ENCODE measurements around the gene ADARB2.

- TF ChIP-seq POLR2AphosphoS5 (IDR thresholded peaks at IDR 0.05; ENCODE audit: low read depth, low read length) (no peak), POLR2A (IDR thresholded peaks at IDR 0.05; ENCODE audit: low read depth, low read length) (no peak), PAX5 (IDR thresholded peaks at IDR 0.05; ENCODE audit: insufficient read depth, low read length, severe bottlenecking) (no peak), SPI1 (IDR thresholded peaks at IDR 0.05; ENCODE audit: low read depth, low read length) (no peak), TAF1 (IDR thresholded peaks at IDR 0.05; ENCODE audit: low read depth, low read length) (no peak)
Observed at GRCh38 chr10:1267568-1267967, 469.8 kb downstream of the ADARB2 start.
